H9 (cell line): ENCODE data around the gene CWC27. TPM values are rescaled to one million over a fixed set of nuclear protein-coding genes. Genes with fewer than 3 reads are reported as not detected.

Experiments used
- DNase-seq: peaks from one replicate; pipeline ENCODE4 v3.0.0-alpha.2; 2017
- H2AFZ ChIP-seq: one replicate; pipeline ENCODE4 v1.6.1; 2013; ENCODE audit warnings: mild to moderate bottlenecking, low read length, control low read depth, moderate library complexity
- H2AK5ac ChIP-seq: 2 replicates; pipeline ENCODE4 v1.6.1; 2013; ENCODE audit warnings: low read length, control low read depth, mixed read lengths; ENCODE audit not compliant: insufficient read length
- H2BK120ac ChIP-seq: one replicate; pipeline ENCODE4 v1.6.1; 2013; ENCODE audit warnings: low read depth, mild to moderate bottlenecking, low read length, control low read depth, inconsistent platforms; ENCODE audit not compliant: poor library complexity, severe bottlenecking
- H2BK12ac ChIP-seq: 2 replicates; pipeline ENCODE4 v1.6.1; 2013; ENCODE audit warnings: low read length, control low read depth, mixed read lengths, low read depth; ENCODE audit not compliant: insufficient read length
- H2BK15ac ChIP-seq: 2 replicates; pipeline ENCODE4 v1.6.1; 2013; ENCODE audit warnings: low read depth, low read length, control low read depth
- H2BK20ac ChIP-seq: one replicate; pipeline ENCODE4 v1.6.1; 2013; ENCODE audit warnings: low read depth, mild to moderate bottlenecking, low read length, control low read depth, inconsistent platforms; ENCODE audit not compliant: poor library complexity, severe bottlenecking
- H2BK5ac ChIP-seq: 2 replicates; pipeline ENCODE4 v1.6.1; 2013; ENCODE audit warnings: low read length, control low read depth, mixed read lengths; ENCODE audit not compliant: insufficient read length
- H3K14ac ChIP-seq: 2 replicates; pipeline ENCODE4 v1.6.1; 2013; ENCODE audit warnings: low read length, control low read depth; ENCODE audit not compliant: insufficient read depth
- H3K18ac ChIP-seq: 2 replicates; pipeline ENCODE4 v1.6.1; 2013; ENCODE audit warnings: low read depth, mild to moderate bottlenecking, mixed read lengths, low read length, control low read depth; ENCODE audit not compliant: insufficient read length
- H3K23ac ChIP-seq: 2 replicates; pipeline ENCODE4 v1.6.1; 2013; ENCODE audit warnings: low read length, control low read depth, mixed read lengths, low read depth; ENCODE audit not compliant: insufficient read length
- H3K23me2 ChIP-seq: 2 replicates; pipeline ENCODE4 v1.6.1; 2013; ENCODE audit warnings: low read depth, mild to moderate bottlenecking, mixed read lengths, low read length, control low read depth; ENCODE audit not compliant: insufficient read length, poor library complexity, severe bottlenecking
- H3K27ac ChIP-seq: 2 replicates; pipeline ENCODE4 v1.5.1; 2013; ENCODE audit warnings: low read length, control low read depth, mixed read lengths, low read depth; ENCODE audit not compliant: insufficient read length
- H3K27me3 ChIP-seq: 2 replicates; pipeline ENCODE4 v1.6.1; 2013; ENCODE audit warnings: low read length, control low read depth, inconsistent platforms; ENCODE audit not compliant: insufficient read depth
- H3K4ac ChIP-seq: 2 replicates; pipeline ENCODE4 v1.6.1; 2013; ENCODE audit warnings: low read depth, mild to moderate bottlenecking, control low read depth, inconsistent platforms, low read length, moderate library complexity
- H3K4me1 ChIP-seq: 2 replicates; pipeline ENCODE4 v1.6.1; 2013; ENCODE audit warnings: low read length, control low read depth, inconsistent platforms; ENCODE audit not compliant: insufficient read depth
- H3K4me2 ChIP-seq: 2 replicates; pipeline ENCODE4 v1.6.1; 2013; ENCODE audit warnings: low read length, control low read depth, mixed read lengths; ENCODE audit not compliant: insufficient read length, insufficient read depth
- H3K56ac ChIP-seq: 2 replicates; pipeline ENCODE4 v1.6.1; 2013; ENCODE audit warnings: low read depth, mild to moderate bottlenecking, mixed read lengths, low read length, control low read depth; ENCODE audit not compliant: insufficient read length
- H3K79me1 ChIP-seq: 2 replicates; pipeline ENCODE4 v1.6.1; 2013; ENCODE audit warnings: low read depth, mild to moderate bottlenecking, moderate library complexity, low read length, control low read depth, inconsistent platforms; ENCODE audit not compliant: insufficient read depth, poor library complexity, severe bottlenecking
- H3K79me2 ChIP-seq: 2 replicates; pipeline ENCODE4 v1.6.1; 2013; ENCODE audit warnings: low read length, control low read depth, inconsistent platforms; ENCODE audit not compliant: insufficient read depth
- H3K9ac ChIP-seq: 2 replicates; pipeline ENCODE4 v1.6.1; 2013; ENCODE audit warnings: low read length, control low read depth, mixed read lengths; ENCODE audit not compliant: insufficient read length; ENCODE audit errors: extremely low read depth
- H3K9me3 ChIP-seq: one replicate; pipeline ENCODE4 v1.6.1; 2013; ENCODE audit warnings: low read depth, low read length, inconsistent platforms; ENCODE audit not compliant: control insufficient read depth
- H3T11ph ChIP-seq: one replicate; pipeline ENCODE4 v1.6.1; 2013; ENCODE audit warnings: mild to moderate bottlenecking, low read length, control low read depth, inconsistent platforms
- H4K20me1 ChIP-seq: one replicate; pipeline ENCODE4 v1.6.1; 2013; ENCODE audit not compliant: control insufficient read depth, insufficient read length, insufficient read depth
- H4K5ac ChIP-seq: 2 replicates; pipeline ENCODE4 v1.6.1; 2013; ENCODE audit warnings: low read depth, mild to moderate bottlenecking, mixed read lengths, low read length, control low read depth; ENCODE audit not compliant: insufficient read length
- H4K8ac ChIP-seq: replicated peaks from 2 replicates; pipeline ENCODE4 v1.6.1; 2013; ENCODE audit warnings: low read length, control low read depth, mixed read lengths, low read depth; ENCODE audit not compliant: insufficient read length
- H4K91ac ChIP-seq: 2 replicates; pipeline ENCODE4 v1.6.1; 2013; ENCODE audit warnings: low read depth, mild to moderate bottlenecking, moderate library complexity, mixed read lengths, low read length, control low read depth; ENCODE audit not compliant: insufficient read length
- H3K27ac Mint-ChIP-seq, 3 experiments: 2 replicates in 2 of 3; 3 replicates in 1 of 3; pipeline ENCODE4 v1.8.0; 2020 to 2021; ENCODE audit warnings: mixed read lengths in 3 of 3, mild to moderate bottlenecking in 1 of 3, moderate library complexity in 1 of 3
- H3K27me3 Mint-ChIP-seq: 2 replicates; pipeline ENCODE4 v1.8.0; 2021; ENCODE audit warnings: low read depth, mild to moderate bottlenecking, moderate library complexity, mixed read lengths
- H3K36me3 Mint-ChIP-seq, 3 experiments: 2 replicates in 2 of 3; 3 replicates in 1 of 3; pipeline ENCODE4 v1.8.0; 2020 to 2021; ENCODE audit warnings: low read depth in 3 of 3, mixed read lengths in 3 of 3; ENCODE audit not compliant: insufficient read depth in 1 of 3
- H3K4me1 Mint-ChIP-seq, 2 experiments: 2 replicates each; pipeline ENCODE4 v1.8.0; 2020; ENCODE audit warnings: mixed read lengths in 2 of 2
- H3K4me3 Mint-ChIP-seq, 2 experiments: 2 replicates in 1 of 2; 3 replicates in 1 of 2; pipeline ENCODE4 v1.8.0; 2020 to 2021; ENCODE audit warnings: mild to moderate bottlenecking in 2 of 2, mixed read lengths in 2 of 2, moderate library complexity in 1 of 2
- H3K9me3 Mint-ChIP-seq, 2 experiments: 2 replicates in 1 of 2; 3 replicates in 1 of 2; pipeline ENCODE4 v1.8.0; 2020; ENCODE audit warnings: mild to moderate bottlenecking in 2 of 2, mixed read lengths in 2 of 2, moderate library complexity in 1 of 2
- WGBS: extraction: QIAGEN DNeasy Blood & Tissue Kit; methylation state at CpG from one replicate; pipeline ENCODE4 v1.1.7; 2013; ENCODE audit warnings: missing lambda C conversion rate, low lambda C conversion rate, mixed read lengths; ENCODE audit not compliant: insufficient read length; ENCODE audit errors: extremely low coverage; 5-methylcytosine and 5-hydroxymethylcytosine counted together
- total RNA-seq: library from RNA; stranded (reverse); gene quantifications from 2 replicates; pipeline ENCODE4 v1.2.1, GENCODE V29; 2021
- TF ChIP-seq, protein P1 (sequence below): fragments of 200-600 bp; sonication (generic); conservative IDR thresholded peaks from 3 replicates; pipeline ENCODE4 v1.8.0; 2021; ENCODE audit warnings: antibody characterized with exemption, mild to moderate bottlenecking

Gene CWC27
- total RNA-seq, 1 experiment from 2014 or later = 41.9 TPM

GRCh38 chr5:65043843-65044359 is 275.2 kb downstream of the CWC27 start:
- no peak overlapping the region for H3K27ac ChIP-seq
- no peak overlapping the region for H3K27ac Mint-ChIP-seq
- H3K4me1 ChIP-seq = no peaks in the 10 kb centered on the region
- no peak overlapping the region for H3K18ac ChIP-seq
- H3K4me1 Mint-ChIP-seq = no peaks in the 10 kb centered on the region
- H3K36me3 Mint-ChIP-seq = no peaks in the 10 kb centered on the region
- TF ChIP-seq, protein P1, sequence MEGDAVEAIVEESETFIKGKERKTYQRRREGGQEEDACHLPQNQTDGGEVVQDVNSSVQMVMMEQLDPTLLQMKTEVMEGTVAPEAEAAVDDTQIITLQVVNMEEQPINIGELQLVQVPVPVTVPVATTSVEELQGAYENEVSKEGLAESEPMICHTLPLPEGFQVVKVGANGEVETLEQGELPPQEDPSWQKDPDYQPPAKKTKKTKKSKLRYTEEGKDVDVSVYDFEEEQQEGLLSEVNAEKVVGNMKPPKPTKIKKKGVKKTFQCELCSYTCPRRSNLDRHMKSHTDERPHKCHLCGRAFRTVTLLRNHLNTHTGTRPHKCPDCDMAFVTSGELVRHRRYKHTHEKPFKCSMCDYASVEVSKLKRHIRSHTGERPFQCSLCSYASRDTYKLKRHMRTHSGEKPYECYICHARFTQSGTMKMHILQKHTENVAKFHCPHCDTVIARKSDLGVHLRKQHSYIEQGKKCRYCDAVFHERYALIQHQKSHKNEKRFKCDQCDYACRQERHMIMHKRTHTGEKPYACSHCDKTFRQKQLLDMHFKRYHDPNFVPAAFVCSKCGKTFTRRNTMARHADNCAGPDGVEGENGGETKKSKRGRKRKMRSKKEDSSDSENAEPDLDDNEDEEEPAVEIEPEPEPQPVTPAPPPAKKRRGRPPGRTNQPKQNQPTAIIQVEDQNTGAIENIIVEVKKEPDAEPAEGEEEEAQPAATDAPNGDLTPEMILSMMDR = no peak
- no peak overlapping the region for H2BK120ac ChIP-seq
- H3K23ac ChIP-seq = no peak overlapping the region
- no CpG with 5 or more reads among the region's 5 CpGs for WGBS
- H4K91ac ChIP-seq = no peak overlapping the region
- no peaks in the 10 kb centered on the region for H4K20me1 ChIP-seq
- H3K9me3 Mint-ChIP-seq = no peaks in the 10 kb centered on the region; a peak in 1 of 5 replicates
- H2BK20ac ChIP-seq = no peak overlapping the region
- H3K79me2 ChIP-seq = no peaks in the 10 kb centered on the region
- H2AFZ ChIP-seq = no peak overlapping the region
- H3K4me3 Mint-ChIP-seq = no peak overlapping the region
- H2BK5ac ChIP-seq = no peak overlapping the region
- no peaks in the 10 kb centered on the region for H3K79me1 ChIP-seq
- no peak overlapping the region for H3K56ac ChIP-seq
- no peak overlapping the region for H4K5ac ChIP-seq
- H3K23me2 ChIP-seq = no peaks in the 10 kb centered on the region
- H3T11ph ChIP-seq = no peak overlapping the region
- H3K4me2 ChIP-seq = no peak overlapping the region
- H3K27me3 Mint-ChIP-seq = no peaks in the 10 kb centered on the region
- no peak overlapping the region for H4K8ac ChIP-seq
- no peak overlapping the region for H3K4ac ChIP-seq
- H3K27me3 ChIP-seq = no peaks in the 10 kb centered on the region
- H2BK12ac ChIP-seq = no peak overlapping the region
- DNase-seq = no peak
- H3K9me3 ChIP-seq = no peaks in the 10 kb centered on the region
- H2AK5ac ChIP-seq = no peak overlapping the region
- no peak overlapping the region for H3K14ac ChIP-seq
- H3K9ac ChIP-seq = no peak overlapping the region
- no peak overlapping the region for H2BK15ac ChIP-seq
